Right hindlimb (tissue), 1 donor: Measurements from ENCODE around the gene FAM3D.

ENCODE experiments used
- DNase-seq: peaks from one replicate; pipeline ENCODE4 v3.0.0-alpha.2; 2018

The FAM3D gene

GRCh38 chr3:58652624-58653023 is 13.9 kb downstream of the FAM3D start:
- DNase-seq: no peak

GRCh38 chr3:58651276-58651675 is 15.3 kb downstream of the FAM3D start:
- DNase-seq: no peak

GRCh38 chr3:58647381-58648141 is 19.0 kb downstream of the FAM3D start:
- DNase-seq: no peak

GRCh38 chr3:58646503-58646902 is 20.1 kb downstream of the FAM3D start:
- DNase-seq: no peak

GRCh38 chr3:58645726-58646125 is 20.8 kb downstream of the FAM3D start:
- no peak for DNase-seq

GRCh38 chr3:58642846-58643245 is 23.7 kb downstream of the FAM3D start:
- no peak for DNase-seq

- peak; percentile 81 for DNase-seq
Measured at GRCh38 chr3:58640700-58641372, 25.7 kb downstream of the FAM3D start.

- DNase-seq: no peak
Measured at GRCh38 chr3:58639842-58640241, 26.7 kb downstream of the FAM3D start.

GRCh38 chr3:58639001-58639400 is 27.6 kb downstream of the FAM3D start:
- DNase-seq: no peak

- no peak for DNase-seq
Measured at GRCh38 chr3:58638591-58638990, 28.0 kb downstream of the FAM3D start.

- no peak for DNase-seq
Measured at GRCh38 chr3:58637509-58637908, 29.1 kb downstream of the FAM3D start.

- DNase-seq: no peak
Measured at GRCh38 chr3:58635371-58636285, 30.9 kb downstream of the FAM3D start.

- no peak for DNase-seq
Measured at GRCh38 chr3:58633157-58633865, 33.3 kb downstream of the FAM3D start.

- DNase-seq: no peak
Measured at GRCh38 chr3:58631742-58632141, 34.8 kb downstream of the FAM3D start.

- no peak for DNase-seq
Measured at GRCh38 chr3:58630710-58631092, 35.9 kb downstream of the FAM3D start.

GRCh38 chr3:58630076-58630709 is 36.4 kb downstream of the FAM3D start:
- peak; percentile 74 for DNase-seq

GRCh38 chr3:58629629-58630028 is 36.9 kb downstream of the FAM3D start:
- no peak for DNase-seq

GRCh38 chr3:58628823-58629562 is 37.6 kb downstream of the FAM3D start:
- peak; percentile 88 for DNase-seq

- DNase-seq: no peak
Measured at GRCh38 chr3:58627941-58628340, 38.6 kb downstream of the FAM3D start.

GRCh38 chr3:58627570-58627885 is 39.0 kb downstream of the FAM3D start:
- peak; percentile 56 for DNase-seq

GRCh38 chr3:58626841-58627569 is 39.6 kb downstream of the FAM3D start:
- no peak for DNase-seq
